H1 (cell line): ENCODE measurements around the gene PLXND1. TPM values are rescaled to one million over a fixed set of nuclear protein-coding genes. Genes with fewer than 3 reads are reported as not detected.

Experiments
- CTCF ChIA-PET: fragments of 300-600 bp; sonication (Branson Sonifier 250); formaldehyde crosslinking; loops from one replicate; lab custom pipeline; 2021; ENCODE audit not compliant: partially characterized antibody; lab: Charles Lee
- POLR2A ChIA-PET: fragments of 300-600 bp; sonication (Branson Sonifier 250); formaldehyde crosslinking; loops from one replicate; lab custom pipeline; 2021; ENCODE audit warnings: inconsistent platforms; ENCODE audit not compliant: partially characterized antibody; lab: Charles Lee
- DNase-seq, 2 experiments: peaks; one replicate each; pipeline versions ENCODE4 v3.0.0 to v3.0.0-alpha.2; 2010 to 2022; ENCODE audit warnings: low spot score in 2 of 2, low read depth in 1 of 2, mixed read lengths in 1 of 2
- FAIRE-seq: peaks from 2 replicates; lab custom pipeline; 2011; peaks lifted over from hg19 to GRCh38; lab: Jason Lieb, UNC
- H2AFZ ChIP-seq: 2 replicates; pipeline ENCODE4 v1.8.1; 2012; ENCODE audit warnings: low read length, inconsistent platforms
- H2AK5ac ChIP-seq: 2 replicates; pipeline ENCODE4 v1.6.1; 2013; ENCODE audit warnings: low read depth, low read length
- H2BK120ac ChIP-seq: replicated peaks from 2 replicates; pipeline ENCODE3; 2013; ENCODE audit warnings: low read depth, low read length, inconsistent platforms
- H2BK12ac ChIP-seq: 2 replicates; pipeline ENCODE4 v1.6.1; 2013; ENCODE audit warnings: low read depth, low read length
- H2BK15ac ChIP-seq: 2 replicates; pipeline ENCODE4 v1.6.1; 2013; ENCODE audit warnings: low read length
- H2BK20ac ChIP-seq: 2 replicates; pipeline ENCODE4 v1.6.1; 2013; ENCODE audit warnings: low read length
- H2BK5ac ChIP-seq: 2 replicates; pipeline ENCODE4 v1.6.1; 2013; ENCODE audit warnings: low read depth, low read length
- H3K14ac ChIP-seq: 2 replicates; pipeline ENCODE4 v1.6.1; 2013; ENCODE audit warnings: inconsistent platforms; ENCODE audit not compliant: insufficient read length
- H3K18ac ChIP-seq: 2 replicates; pipeline ENCODE4 v1.6.1; 2013; ENCODE audit warnings: low read length; ENCODE audit errors: extremely low read depth
- H3K23ac ChIP-seq: 2 replicates; pipeline ENCODE4 v1.6.1; 2013; ENCODE audit warnings: inconsistent platforms; ENCODE audit not compliant: insufficient read length
- H3K23me2 ChIP-seq: 2 replicates; pipeline ENCODE4 v1.6.1; 2013; ENCODE audit warnings: low read depth, low read length
- H3K27ac ChIP-seq: 2 replicates; pipeline ENCODE4 v1.6.1; 2011; ENCODE audit warnings: low read depth, low read length, inconsistent platforms
- H3K27me3 ChIP-seq, 4 experiments: replicated peaks in 1 of 4; 1 replicate in 1 of 4; 2 replicates in 3 of 4; pipeline versions ENCODE4 v1.6.1 to v1.8.1; 2011 to 2013; ENCODE audit warnings: low read length in 3 of 4, mild to moderate bottlenecking in 3 of 4, inconsistent platforms in 2 of 4, mixed read lengths in 2 of 4, moderate library complexity in 1 of 4; ENCODE audit not compliant: control insufficient read depth in 3 of 4, insufficient read depth in 3 of 4; ENCODE audit errors: extremely low read depth in 1 of 4
- H3K36me3 ChIP-seq, 4 experiments: 2 replicates each; pipeline versions ENCODE4 v1.6.1 to v1.8.1; 2011 to 2013; ENCODE audit warnings: mild to moderate bottlenecking in 4 of 4, low read length in 3 of 4, moderate library complexity in 2 of 4, control low read depth in 1 of 4, inconsistent platforms in 1 of 4; ENCODE audit not compliant: insufficient read depth in 4 of 4, control insufficient read depth in 2 of 4
- H3K4ac ChIP-seq: replicated peaks from 2 replicates; pipeline ENCODE3; 2013; ENCODE audit warnings: low read length, low read depth, mixed read lengths, inconsistent platforms; ENCODE audit not compliant: insufficient read length
- H3K4me1 ChIP-seq, 4 experiments: replicated peaks in 1 of 4; 1 replicate in 1 of 4; 2 replicates in 3 of 4; pipeline versions ENCODE4 v1.6.1 to v1.8.1; 2011 to 2013; ENCODE audit warnings: low read length in 3 of 4, inconsistent platforms in 2 of 4, mixed read lengths in 1 of 4; ENCODE audit not compliant: insufficient read depth in 4 of 4, control insufficient read depth in 3 of 4
- H3K4me2 ChIP-seq, 2 experiments: 2 replicates each; pipeline versions ENCODE4 v1.6.1 to v1.8.1; 2011 to 2013; ENCODE audit warnings: low read depth in 2 of 2, low read length in 2 of 2, control low read depth in 1 of 2, inconsistent platforms in 1 of 2, mild to moderate bottlenecking in 1 of 2; ENCODE audit not compliant: insufficient read depth in 1 of 2
- H3K4me3 ChIP-seq, 4 experiments: fragments of 200-600, 300-600 bp in 1 of 4; sonication (generic), shearing (Covaris generic), sonication (Bioruptor Twin) in 1 of 4; 2 replicates each; pipeline versions ENCODE4 v1.5.1 to v1.8.1; 2011 to 2016; ENCODE audit warnings: low read length in 4 of 4, low read depth in 3 of 4, control low read depth in 2 of 4, inconsistent platforms in 2 of 4, mild to moderate bottlenecking in 2 of 4, mixed read lengths in 1 of 4, moderate library complexity in 1 of 4; ENCODE audit not compliant: insufficient read depth in 2 of 4; ENCODE audit errors: extremely low read depth in 1 of 4
- H3K56ac ChIP-seq: replicated peaks from 2 replicates; pipeline ENCODE3; 2013; ENCODE audit warnings: low read depth, mild to moderate bottlenecking, mixed read lengths, low read length, inconsistent platforms; ENCODE audit not compliant: insufficient read length
- H3K79me1 ChIP-seq: 2 replicates; pipeline ENCODE4 v1.6.1; 2013; ENCODE audit warnings: low read depth, low read length, control low read depth
- H3K79me2 ChIP-seq, 2 experiments: 2 replicates each; pipeline versions ENCODE4 v1.6.1 to v1.8.1; 2012 to 2013; ENCODE audit warnings: low read length in 2 of 2, mild to moderate bottlenecking in 2 of 2, inconsistent platforms in 1 of 2; ENCODE audit not compliant: insufficient read depth in 2 of 2, control insufficient read depth in 1 of 2
- H3K9ac ChIP-seq, 4 experiments: replicated peaks in 1 of 4; 1 replicate in 1 of 4; 2 replicates in 3 of 4; pipeline versions ENCODE4 v1.6.1 to v1.8.1; 2011 to 2013; ENCODE audit warnings: low read depth in 3 of 4, low read length in 3 of 4, control low read depth in 2 of 4, mild to moderate bottlenecking in 2 of 4, moderate library complexity in 2 of 4, inconsistent platforms in 1 of 4; ENCODE audit errors: extremely low read depth in 1 of 4
- H3K9me3 ChIP-seq, 2 experiments: 2 replicates each; pipeline versions ENCODE4 v1.6.1 to v1.8.1; 2012 to 2013; ENCODE audit warnings: mild to moderate bottlenecking in 2 of 2, moderate library complexity in 2 of 2, control low read depth in 1 of 2, inconsistent platforms in 1 of 2, low read depth in 1 of 2, low read length in 1 of 2, mixed read lengths in 1 of 2; ENCODE audit not compliant: insufficient read depth in 2 of 2
- H4K20me1 ChIP-seq, 2 experiments: replicated peaks in 1 of 2; 2 replicates each; pipeline versions ENCODE3 to v1.8.1; 2011 to 2013; ENCODE audit warnings: inconsistent platforms in 2 of 2, low read length in 2 of 2, mild to moderate bottlenecking in 1 of 2; ENCODE audit not compliant: insufficient read depth in 2 of 2, control insufficient read depth in 1 of 2
- H4K5ac ChIP-seq: 2 replicates; pipeline ENCODE4 v1.6.1; 2013; ENCODE audit warnings: low read length, low read depth, mixed read lengths, inconsistent platforms; ENCODE audit not compliant: insufficient read length
- H4K8ac ChIP-seq: 2 replicates; pipeline ENCODE4 v1.8.0; 2013; ENCODE audit warnings: mild to moderate bottlenecking, moderate library complexity, low read length, inconsistent platforms; ENCODE audit not compliant: insufficient read depth; ENCODE audit errors: extremely low read depth
- H4K91ac ChIP-seq: replicated peaks from 2 replicates; pipeline ENCODE3; 2013; ENCODE audit warnings: low read length, mixed read lengths, inconsistent platforms; ENCODE audit not compliant: insufficient read length
- CHD2 ChIP-seq: IDR thresholded peaks from 2 replicates; pipeline ENCODE4 v1.6.1; 2012; ENCODE audit warnings: low read length, improper control_type of control experiment
- MAX ChIP-seq: IDR thresholded peaks from 2 replicates; pipeline ENCODE4 v1.6.1; 2012; ENCODE audit warnings: inconsistent platforms
- NRF1 ChIP-seq: IDR thresholded peaks from 2 replicates; pipeline ENCODE4 v1.6.1; 2011; ENCODE audit warnings: mild to moderate bottlenecking, low read depth, low read length, improper control_type of control experiment
- RXRA ChIP-seq: IDR thresholded peaks from 2 replicates; pipeline ENCODE4 v1.6.1; 2011; ENCODE audit warnings: low read depth, mild to moderate bottlenecking, low read length, moderate library complexity; ENCODE audit not compliant: insufficient read depth
- SRF ChIP-seq: IDR thresholded peaks from 2 replicates; pipeline ENCODE4 v1.6.1; 2011; ENCODE audit warnings: mild to moderate bottlenecking, low read depth, low read length, moderate library complexity
- TEAD4 ChIP-seq: IDR thresholded peaks from 2 replicates; pipeline ENCODE4 v1.6.1; 2012; ENCODE audit warnings: low read depth, low read length, inconsistent platforms, mixed read lengths
- WGBS, 2 experiments: shearing (Covaris generic) in 1 of 2; methylation state at CpG; one replicate each; pipeline versions ENCODE4 v1.1.6 to v1.1.7; 2013 to 2015; ENCODE audit warnings: low lambda C conversion rate in 2 of 2, mixed read lengths in 2 of 2, inconsistent platforms in 1 of 2, low coverage in 1 of 2, missing lambda C conversion rate in 1 of 2; ENCODE audit not compliant: insufficient replicate concordance in 2 of 2, insufficient coverage in 1 of 2, insufficient read length in 1 of 2; ENCODE audit errors: extremely low coverage in 1 of 2, missing lambda C conversion rate in 1 of 2; 5-methylcytosine and 5-hydroxymethylcytosine counted together
- polyA plus RNA-seq, 7 experiments: library from polyadenylated mRNA; depleted of rRNA in 3 of 7; stranded (reverse) in 5 of 7; unstranded in 2 of 7; fragments of >200 nt in 5 of 7; fragments of 200-250 nt in 2 of 7; gene quantifications; 1 replicate in 5 of 7; 2 replicates in 1 of 7; 4 replicates in 1 of 7; pipeline versions ENCODE4 v1.2.1 to v1.2.3, GENCODE V29; 2011 to 2013; ENCODE audit warnings: missing spikeins in 2 of 7, mixed read lengths in 2 of 7
- total RNA-seq: library from RNA; stranded (reverse); fragmentation: NEBNext Ultra II Directional; extraction: Animal tissue kit (Norgen Biotek cat#: 25700); gene quantifications from 2 replicates; pipeline ENCODE4 v1.2.1, GENCODE V29; 2021

PLXND1 gene
- total and polyA plus RNA-seq, 2 of the 8 experiments (the other 6 are each of a cell fraction or from before 2014, with no cell fraction given), result 17.7 to 66.4 TPM

- H2BK120ac ChIP-seq, result no peak overlapping the region
- H4K91ac ChIP-seq, result peak overlapping the region; percentile 25
- no peak overlapping the region for H2BK15ac ChIP-seq
- H3K4me3 ChIP-seq, result no peak overlapping the region
- no peak for FAIRE-seq
- CTCF ChIA-PET, result interaction anchor here (0.7 to 1.5 kb wide), 4 partner anchors 8 to 16 kb away, joined by 3 to 4 read pairs (median 4); no protein-coding TSS in a partner anchor
- H2BK20ac ChIP-seq, result peak overlapping the region; percentile 21; the same call in 1 of the 2 replicates
- no peaks in the 10 kb centered on the region for H3K9me3 ChIP-seq
- no peak overlapping the region for H3K4me2 ChIP-seq
- no peak overlapping the region for H3K4ac ChIP-seq
- no peak overlapping the region for H4K5ac ChIP-seq
- peaks cover 5 to 19% of the 10 kb centered on the region in 2 experiments for H4K20me1 ChIP-seq
- TF ChIP-seq TEAD4 (no peak), RXRA (no peak), SRF (no peak), CHD2 (no peak), MAX (no peak), NRF1 (no peak)
- TF ChIP-seq, all 59 proteins: peak for 0
- POLR2A ChIA-PET, result interaction anchor here (0.8 to 1.0 kb wide), 2 partner anchors 12 to 120 kb away, joined by 3 read pairs; no protein-coding TSS in a partner anchor
- H3K23ac ChIP-seq, result no peak overlapping the region
- no peak overlapping the region for H2AFZ ChIP-seq
- no peak overlapping the region; a peak in 1 of 7 replicates for H3K9ac ChIP-seq
- no peak overlapping the region for H3K56ac ChIP-seq
- no peak overlapping the region for H3K14ac ChIP-seq
- peaks cover 8% of the 10 kb centered on the region; the same call in 1 of the 2 replicates for H3K23me2 ChIP-seq
- H2BK5ac ChIP-seq, result peak overlapping the region; percentile 97; the same call in 1 of the 2 replicates
- peak overlapping the region; percentile 96; the same call in 1 of the 2 replicates for H2AK5ac ChIP-seq
- peaks cover 4 to 31% of the 10 kb centered on the region in 2 experiments; a peak in 2 of 4 replicates for H3K79me2 ChIP-seq
- peak overlapping the region; percentile 36; the same call in 1 of the 2 replicates for H4K8ac ChIP-seq
- 90% methylated on average over 2 of the region's 2 CpGs; no CpG with 5 or more reads in 1 of the 2 experiments for WGBS, 2 experiments
- peaks cover 5% of the 10 kb centered on the region for H3K79me1 ChIP-seq
- peak overlapping the region; percentile 99; the same call in 1 of the 2 replicates for H2BK12ac ChIP-seq
- DNase-seq, result no peak
- peaks cover 0 to 13% (median 10%) of the 10 kb centered on the region in 4 experiments; a peak in 5 of 7 replicates for H3K27me3 ChIP-seq
- peaks cover 9 to 69% (median 60%) of the 10 kb centered on the region in 4 experiments for H3K4me1 ChIP-seq
- H3K27ac ChIP-seq, result no peak overlapping the region
- no peak overlapping the region for H3K18ac ChIP-seq
- H3K36me3 ChIP-seq, result no peaks in the 10 kb centered on the region
These were observed 6.1 kb downstream of the PLXND1 start for GRCh38 chr3:129600348-129600747.
